NCI-H187 treated with DMSO at 0.1 percent for 48 hours (cell line): ENCODE results near the gene FRK.
"Not testable (repeated sequence)": the region's sequence is repeated elsewhere in the genome, so short reads cannot be mapped to it uniquely, and the experiment has no call there.

Source experiments
- DNase-seq: peaks from one replicate; lab custom pipeline; 2025; lab: John Stamatoyannopoulos, UW

Gene FRK

DNA sequence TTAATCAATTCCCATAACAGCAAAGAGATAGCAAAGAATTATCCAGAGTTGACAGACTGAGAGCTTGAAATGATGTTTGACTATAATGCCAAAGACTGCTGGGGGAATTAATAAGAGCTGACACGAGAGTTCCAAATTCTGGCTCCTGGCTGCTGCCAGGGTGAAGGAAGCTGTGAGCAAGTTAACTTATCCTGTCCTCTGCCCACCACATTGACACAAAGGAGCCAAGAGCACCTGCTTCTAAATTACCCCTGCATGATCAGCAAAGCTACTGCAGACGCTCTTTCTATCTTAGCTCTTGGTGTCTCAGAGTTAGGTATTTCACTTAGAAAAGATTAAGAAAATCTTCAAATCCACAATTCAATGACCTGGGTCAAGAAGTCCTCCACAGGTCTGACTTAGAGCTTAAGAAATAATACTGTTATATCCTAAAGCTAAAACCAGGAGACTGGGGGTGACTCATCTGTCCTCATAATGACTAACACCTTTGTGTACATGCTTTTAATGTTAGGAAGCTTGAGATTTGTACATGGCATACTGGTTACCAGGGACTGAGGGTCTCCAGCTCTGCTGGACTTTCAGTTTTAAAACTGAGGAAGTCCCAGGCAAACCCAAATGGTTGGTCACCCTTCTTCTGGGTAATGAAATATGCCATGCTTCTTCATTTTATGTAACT, 13.2 kb upstream of the FRK start:
- no peak for DNase-seq

DNA sequence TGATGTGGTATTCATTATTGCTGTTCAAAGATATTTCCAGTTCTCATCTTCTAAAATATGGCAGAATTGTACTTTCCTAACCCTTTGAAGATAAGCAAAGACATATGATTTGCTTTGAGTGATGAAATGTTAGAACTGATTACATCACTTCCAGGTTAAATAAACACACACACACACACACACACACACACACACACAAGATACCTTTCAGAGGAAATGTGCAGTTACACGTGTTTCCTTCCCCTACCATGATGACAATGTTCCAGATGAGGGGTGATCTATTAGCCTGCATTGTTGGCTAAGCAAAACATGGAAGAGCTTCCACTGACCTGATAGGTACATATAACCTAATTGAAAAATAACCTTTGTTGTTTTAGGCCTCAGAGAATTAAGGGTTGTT, 11.7 kb upstream of the FRK start:
- no peak for DNase-seq

- no peak for DNase-seq
Observed at GRCh38 chr6:116070616-116071389, 10.1 kb upstream of the FRK start.

DNA sequence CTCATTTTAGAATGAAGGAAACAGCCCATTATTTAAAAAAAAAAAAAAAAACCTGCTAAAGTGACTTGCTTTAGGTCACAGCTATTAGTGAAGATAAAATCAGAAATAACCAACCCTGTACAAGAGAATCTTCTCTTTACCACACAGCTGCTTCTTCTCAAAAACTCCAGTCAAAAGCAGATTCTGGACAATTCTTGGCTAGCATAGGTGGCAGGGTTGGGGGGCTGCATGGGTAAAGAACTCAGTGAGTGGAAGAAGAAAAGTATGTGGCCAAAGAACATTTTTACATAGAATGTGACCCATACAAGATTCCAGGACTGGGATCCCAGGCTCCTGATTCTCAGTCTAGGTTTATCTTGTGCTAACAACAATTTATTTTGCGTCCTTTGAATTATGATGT, 9.4 kb upstream of the FRK start:
- DNase-seq: no peak

- DNase-seq: no peak
Observed at GRCh38 chr6:116066789-116067188, 6.1 kb upstream of the FRK start.

GRCh38 chr6:116064666-116065065, 4.0 kb upstream of the FRK start:
- no peak for DNase-seq

GRCh38 chr6:116062496-116062895, 1.8 kb upstream of the FRK start:
- no peak for DNase-seq

GRCh38 chr6:116059713-116060571, 749 bp downstream of the FRK start:
- DNase-seq: no peak

DNA sequence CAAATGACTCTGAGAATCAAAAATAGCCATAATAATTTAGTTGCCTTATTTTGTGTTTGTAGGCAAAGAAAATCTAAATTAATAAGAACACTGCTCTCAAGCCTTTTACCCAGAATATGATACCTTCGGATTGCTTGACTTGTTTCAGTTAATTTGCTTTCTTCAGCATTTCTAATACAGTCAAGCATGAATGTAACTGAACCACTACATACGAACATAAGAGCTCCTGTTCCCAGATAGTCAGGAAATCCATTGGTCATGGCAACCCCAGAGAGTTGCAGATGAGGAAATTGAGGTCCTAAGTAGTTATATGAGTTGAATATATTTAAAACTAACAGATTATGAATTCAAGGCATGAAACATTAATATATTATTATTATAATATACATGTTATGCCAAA, 2.9 kb downstream of the FRK start:
- DNase-seq: no peak

DNA sequence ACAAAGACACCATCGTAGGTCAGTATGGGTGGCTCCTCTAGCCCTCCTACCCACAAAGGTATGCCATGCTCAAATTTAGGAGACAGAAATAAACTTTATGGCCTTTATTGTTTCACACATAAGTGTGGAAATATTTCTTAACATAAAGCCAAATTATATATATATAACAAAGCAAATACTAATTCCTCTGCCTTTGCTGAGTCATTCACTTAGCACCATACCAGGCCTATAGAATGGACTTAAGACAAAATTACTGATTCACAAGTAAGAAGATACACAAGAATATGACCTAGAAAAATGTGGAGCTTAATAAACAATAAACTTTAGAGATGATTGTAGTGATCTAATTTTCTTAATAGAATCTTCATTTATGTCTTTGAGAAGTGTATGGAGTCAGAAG, 5.2 kb downstream of the FRK start:
- no peak for DNase-seq

DNA sequence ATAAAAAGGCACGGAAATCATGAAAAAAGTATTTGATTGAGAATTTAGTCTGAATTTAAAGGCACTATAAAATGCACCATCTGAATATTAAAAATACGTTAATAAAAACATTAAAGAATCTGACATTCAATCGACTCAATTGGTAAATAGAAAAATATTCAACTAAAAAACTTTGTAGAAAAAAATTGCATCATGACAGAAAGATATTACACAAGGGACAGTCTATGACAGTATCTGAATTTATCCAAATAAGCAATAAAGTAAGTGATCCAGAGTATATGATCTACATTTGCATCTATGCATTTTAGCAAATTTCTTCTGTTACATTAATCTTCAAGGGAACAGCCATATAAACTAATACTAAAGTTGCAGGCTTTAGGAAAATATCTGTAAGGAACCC, 9.4 kb downstream of the FRK start:
- DNase-seq: no peak

DNA sequence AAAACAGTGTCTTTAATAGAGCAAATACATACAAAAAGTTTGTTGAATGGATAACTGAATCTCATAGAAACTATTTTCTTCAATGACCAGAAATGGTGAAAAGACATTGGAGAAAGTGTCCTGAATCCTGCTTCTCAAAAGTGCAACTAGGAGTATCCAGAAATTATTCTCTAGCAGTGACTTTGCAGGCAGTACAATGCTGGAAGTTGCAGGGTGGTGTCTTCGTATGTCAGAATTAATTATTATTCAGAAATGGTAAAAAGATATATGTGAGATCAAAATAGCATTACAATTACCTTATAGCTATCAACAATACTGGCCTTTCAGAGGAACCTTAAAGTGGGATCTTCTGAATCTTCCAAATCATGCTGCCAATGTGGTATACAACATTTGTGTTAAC, 10.0 kb downstream of the FRK start:
- DNase-seq: no peak

- DNase-seq: no peak
Observed at GRCh38 chr6:116049321-116049720, 11.4 kb downstream of the FRK start.

GRCh38 chr6:116047173-116047933, 13.3 kb downstream of the FRK start:
- DNase-seq: no peak

DNA sequence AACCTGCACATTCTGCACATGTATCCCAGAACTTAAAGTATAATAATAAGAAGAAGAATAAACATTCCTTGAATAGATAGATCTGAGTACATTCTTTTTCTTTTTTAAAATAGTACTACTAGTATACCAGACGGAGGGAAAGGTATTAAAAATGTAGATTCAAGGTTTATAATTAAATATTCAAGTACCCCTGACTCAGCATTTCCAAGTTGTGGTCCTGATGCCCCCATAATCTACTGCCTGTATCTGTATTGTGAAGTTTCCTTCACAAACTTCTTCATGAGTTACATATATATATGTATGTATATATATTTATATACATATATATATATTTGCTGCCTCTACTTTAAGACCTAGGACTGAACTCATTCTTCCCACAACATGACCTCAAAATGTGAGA, 14.0 kb downstream of the FRK start:
- DNase-seq: no peak

- DNase-seq: not testable (repeated sequence)
Observed at GRCh38 chr6:116046272-116046671, 14.4 kb downstream of the FRK start.

DNA sequence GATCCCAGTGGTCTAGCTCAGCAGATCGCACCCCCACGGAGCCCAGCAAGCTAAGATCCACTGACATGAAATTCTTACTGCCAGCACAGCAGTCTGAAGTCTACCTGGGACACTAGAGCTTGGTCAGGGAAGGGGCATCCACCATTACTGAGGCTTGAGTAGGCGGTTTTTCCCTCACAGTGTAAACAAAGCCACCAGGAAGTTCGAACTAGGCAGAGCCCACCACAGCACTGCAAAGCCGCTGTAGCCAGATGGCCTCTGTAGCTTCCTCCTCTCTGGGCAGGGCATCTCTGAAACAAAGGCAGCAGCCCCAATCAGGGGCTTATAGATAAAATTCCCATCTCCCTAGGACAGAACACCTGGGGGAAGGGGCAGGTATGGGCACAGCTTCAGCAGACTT, 18.8 kb downstream of the FRK start:
- no peak for DNase-seq

GRCh38 chr6:116040993-116041392, 19.7 kb downstream of the FRK start:
- DNase-seq: no peak

GRCh38 chr6:116036885-116037284, 23.8 kb downstream of the FRK start:
- DNase-seq: no peak

DNA sequence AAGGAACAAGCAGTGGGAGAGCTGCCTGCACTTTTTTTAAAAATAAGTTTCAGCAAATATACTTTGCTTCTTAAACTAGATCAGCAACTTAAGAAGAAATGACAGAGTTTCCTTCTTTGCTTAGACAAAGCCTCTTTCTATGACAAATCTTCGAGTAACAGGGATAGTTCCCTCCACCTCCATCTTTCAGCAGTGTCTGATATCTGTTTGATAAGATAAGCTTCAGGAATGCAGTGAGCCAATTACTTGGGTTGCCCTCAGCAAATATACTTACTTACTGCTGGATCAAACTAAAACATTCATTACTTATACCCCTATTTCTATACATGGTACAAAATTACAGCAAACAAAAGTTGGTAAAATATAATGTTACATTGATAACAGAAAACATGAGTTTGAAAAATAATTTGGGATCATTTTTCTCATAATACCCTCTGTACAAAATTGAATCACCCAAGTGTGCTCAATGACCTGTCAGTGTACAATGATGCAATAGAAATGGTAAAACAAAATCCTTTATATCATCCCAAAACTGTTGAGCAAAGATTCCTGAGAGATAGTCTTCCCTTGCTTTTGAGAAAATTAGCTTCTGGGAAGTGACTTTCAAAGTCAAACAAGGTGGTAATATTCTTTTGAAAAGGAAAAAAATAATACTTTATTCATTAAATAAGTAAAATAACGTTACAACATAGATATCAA, 24.5 kb downstream of the FRK start:
- DNase-seq: no peak

DNA sequence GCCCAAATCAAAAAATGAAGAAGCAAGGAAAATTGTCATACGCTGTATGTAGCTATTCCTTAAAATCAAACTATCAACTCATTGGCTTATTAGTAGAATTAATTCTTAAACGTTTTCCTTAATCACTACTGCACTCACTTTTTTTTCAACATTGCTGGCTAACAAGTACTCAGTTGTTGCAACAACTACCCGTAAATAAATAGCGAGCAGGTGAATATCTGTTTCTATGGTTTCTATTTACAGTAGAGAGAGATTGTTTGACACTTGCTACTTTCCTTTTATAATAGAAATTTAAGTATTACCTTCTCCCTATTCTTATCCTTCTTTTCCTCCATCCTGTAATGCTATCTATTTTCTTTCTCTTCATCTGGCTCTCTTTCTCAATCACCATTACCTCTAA, 25.1 kb downstream of the FRK start:
- no peak for DNase-seq

DNA sequence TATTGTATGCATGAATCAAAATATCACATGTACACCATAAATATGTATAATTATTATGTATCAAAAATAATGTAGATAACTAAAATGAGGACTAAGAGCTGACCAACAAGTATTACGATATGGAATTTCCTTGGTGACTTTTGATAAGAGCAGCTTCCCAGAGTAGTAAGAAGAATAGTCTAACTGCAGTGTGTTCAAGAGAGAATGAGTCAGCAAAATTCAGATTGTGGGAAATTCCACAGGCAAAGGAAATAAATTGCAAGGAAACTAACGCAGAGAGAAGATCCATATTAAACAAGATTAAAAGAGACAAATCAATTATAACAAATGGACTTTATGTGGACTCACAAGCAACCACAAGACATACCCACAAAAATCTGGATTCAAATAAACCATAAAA, 26.4 kb downstream of the FRK start:
- DNase-seq: no peak
